ENCODE results near the gene MEIOB.

The MEIOB gene

GRCh38 chr16:1826691-1827573, 45.0 kb downstream of the MEIOB start, which contains the start of the genes FAHD1 and HAGH:
Gene FAHD1 (plus strand): TSS chr16:1827206. CDS start chr16:1827239, 33 bp downstream.
Gene HAGH (minus strand): TSS chr16:1826825. CDS start chr16:1826787, 38 bp downstream.
- DNase-seq, result peak; percentile 94

- peak; percentile 69 for DNase-seq
Measured at GRCh38 chr16:1825864-1826690, 45.9 kb downstream of the MEIOB start.

- DNase-seq, result no peak
Measured at GRCh38 chr16:1825381-1825863, 46.5 kb downstream of the MEIOB start.

- peak; percentile 2 for DNase-seq
Measured at GRCh38 chr16:1823821-1824220, 48.1 kb downstream of the MEIOB start.

- no peak for DNase-seq
Measured at GRCh38 chr16:1822801-1823200, 49.2 kb downstream of the MEIOB start.

GRCh38 chr16:1821861-1822611, 49.9 kb downstream of the MEIOB start:
- no peak for DNase-seq

- no peak for DNase-seq
Measured at GRCh38 chr16:1820946-1821290, 51.0 kb downstream of the MEIOB start.

GRCh38 chr16:1820096-1820945, 51.6 kb downstream of the MEIOB start:
- DNase-seq, result no peak

GRCh38 chr16:1819611-1820010, 52.4 kb downstream of the MEIOB start:
- no peak for DNase-seq

GRCh38 chr16:1818873-1819525, 53.0 kb downstream of the MEIOB start:
- no peak for DNase-seq

- no peak for DNase-seq
Measured at GRCh38 chr16:1818204-1818872, 53.6 kb downstream of the MEIOB start.

GRCh38 chr16:1817716-1818115, 54.2 kb downstream of the MEIOB start:
- DNase-seq, result no peak

- no peak for DNase-seq
Measured at GRCh38 chr16:1817276-1817589, 54.7 kb downstream of the MEIOB start.

GRCh38 chr16:1816396-1817275, 55.3 kb downstream of the MEIOB start:
- DNase-seq, result no peak

GRCh38 chr16:1815461-1815860, 56.5 kb downstream of the MEIOB start:
- DNase-seq, result no peak

- DNase-seq, result peak; percentile 60
Measured at GRCh38 chr16:1812732-1813163, 59.2 kb downstream of the MEIOB start.

GRCh38 chr16:1810536-1810935, 61.4 kb downstream of the MEIOB start:
- no peak for DNase-seq

- no peak for DNase-seq
Measured at GRCh38 chr16:1810106-1810505, 61.9 kb downstream of the MEIOB start.

- DNase-seq, result no peak
Measured at GRCh38 chr16:1809281-1809801, 62.6 kb downstream of the MEIOB start.

- no peak for DNase-seq
Measured at GRCh38 chr16:1808691-1809090, 63.3 kb downstream of the MEIOB start.
